Occipital lobe (tissue), 2 donors: ENCODE measurements around the gene HPCAL4. TPM values are rescaled to one million over a fixed set of nuclear protein-coding genes. Genes with fewer than 3 reads are reported as not detected.

ENCODE experiments used
- DNase-seq: peaks from one replicate; lab custom pipeline; 2025; lab: John Stamatoyannopoulos, UW
- total RNA-seq: library from RNA; depleted of rRNA; stranded (reverse); fragments of >200 nt; gene quantifications from one replicate; pipeline ENCODE4 v1.2.3, GENCODE V29; 2014

HPCAL4 gene
- total RNA-seq, 1 donor from 2014 or later, result 51.2 TPM

GRCh38 chr1:39676948-39677548 lies 14.2 kb downstream of the HPCAL4 start:
- DNase-seq, result no peak

- no peak for DNase-seq
These were observed 16.0 kb downstream of the HPCAL4 start for GRCh38 chr1:39675220-39675619.

- DNase-seq, result no peak
These were observed 18.0 kb downstream of the HPCAL4 start for GRCh38 chr1:39673215-39673614.

GRCh38 chr1:39672551-39672947 lies 18.7 kb downstream of the HPCAL4 start:
- DNase-seq, result no peak

- no peak for DNase-seq
These were observed 19.3 kb downstream of the HPCAL4 start, which contains the start of gene NT5C1A for GRCh38 chr1:39671793-39672550. Gene NT5C1A (minus strand): TSS chr1:39672107. CDS start chr1:39672038, 69 bp downstream.

- DNase-seq, result peak; percentile 27
These were observed 19.8 kb downstream of the HPCAL4 start for GRCh38 chr1:39671433-39671792.

- DNase-seq, result no peak
These were observed 20.5 kb downstream of the HPCAL4 start for GRCh38 chr1:39670689-39671088.

- DNase-seq, result no peak
These were observed 22.3 kb downstream of the HPCAL4 start for GRCh38 chr1:39668894-39669293.

GRCh38 chr1:39668111-39668510 lies 23.1 kb downstream of the HPCAL4 start:
- DNase-seq, result no peak

GRCh38 chr1:39666772-39667171 lies 24.5 kb downstream of the HPCAL4 start:
- no peak for DNase-seq

GRCh38 chr1:39663559-39663958 lies 27.7 kb downstream of the HPCAL4 start:
- DNase-seq, result no peak

GRCh38 chr1:39662861-39663260 lies 28.4 kb downstream of the HPCAL4 start:
- no peak for DNase-seq

- no peak for DNase-seq
These were observed 31.7 kb downstream of the HPCAL4 start for GRCh38 chr1:39659538-39659937.

- DNase-seq, result no peak
These were observed 32.1 kb downstream of the HPCAL4 start for GRCh38 chr1:39659110-39659509.

- no peak for DNase-seq
These were observed 33.2 kb downstream of the HPCAL4 start for GRCh38 chr1:39657923-39658485.

GRCh38 chr1:39657402-39657801 lies 33.8 kb downstream of the HPCAL4 start:
- DNase-seq, result peak; percentile 40

GRCh38 chr1:39656391-39656790 lies 34.8 kb downstream of the HPCAL4 start:
- no peak for DNase-seq

GRCh38 chr1:39655578-39656268 lies 35.5 kb downstream of the HPCAL4 start:
- DNase-seq, result no peak

- DNase-seq, result no peak
These were observed 36.9 kb downstream of the HPCAL4 start for GRCh38 chr1:39654291-39654690.

- DNase-seq, result peak; percentile 75
These were observed 37.6 kb downstream of the HPCAL4 start for GRCh38 chr1:39653546-39654031.

GRCh38 chr1:39652554-39652953 lies 38.7 kb downstream of the HPCAL4 start:
- no peak for DNase-seq

GRCh38 chr1:39652105-39652504 lies 39.1 kb downstream of the HPCAL4 start:
- DNase-seq, result no peak
